ENCODE results near the gene DSTYK. TPM values are rescaled to one million over a fixed set of nuclear protein-coding genes. Genes with fewer than 3 reads are reported as not detected.

Gene DSTYK
- polyA plus RNA-seq, 2 donors: 3.2 to 3.4 TPM

- Histone ChIP-seq H3K36me3 (ENCODE audit: control insufficient read depth in 2 of 2, insufficient read depth in 2 of 2, low read length in 1 of 2) (no peaks in the 10 kb centered on the region), H3K9me3 (ENCODE audit: control insufficient read depth in 2 of 2, insufficient read depth in 1 of 2, low read depth in 1 of 2, low read length in 1 of 2) (no peaks in the 10 kb centered on the region), H3K27ac (ENCODE audit: low read depth in 2 of 2, low read length in 1 of 2) (no peak overlapping the region), H3K27me3 (ENCODE audit: control insufficient read depth in 1 of 2, insufficient read depth in 2 of 2, low read length in 2 of 2) (peaks cover 0 to 3% of the 10 kb centered on the region in 2 donors), H3K4me3 (ENCODE audit: low read depth in 1 of 2, low read length in 2 of 2) (no peak overlapping the region), H3K4me1 (ENCODE audit: control insufficient read depth in 2 of 2, insufficient read depth in 2 of 2, low read length in 1 of 2) (peaks cover 0 to 3% of the 10 kb centered on the region in 2 donors)
- 75 to 79% methylated on average over 3 of the region's 3 CpGs for WGBS, 2 donors
Measured at GRCh38 chr1:205232945-205233397, 21.5 kb upstream of the DSTYK start.

GRCh38 chr1:205232127-205232820 lies 20.8 kb upstream of the DSTYK start:
- 94 to 95% methylated on average over 7 of the region's 7 CpGs for WGBS, 2 donors
- peaks cover 0 to 3% of the 10 kb centered on the region in 2 donors for H3K4me1 ChIP-seq (ENCODE audit: control insufficient read depth in 2 of 2, insufficient read depth in 2 of 2, low read length in 1 of 2)

GRCh38 chr1:205230982-205231381 lies 19.5 kb upstream of the DSTYK start:
- no peak overlapping the region for H3K27ac ChIP-seq (ENCODE audit: low read depth in 2 of 2, low read length in 1 of 2)

More at GRCh38 chr1:205232127-205232820, 20.8 kb upstream of the DSTYK start:
- Histone ChIP-seq H3K36me3 (ENCODE audit: control insufficient read depth in 2 of 2, insufficient read depth in 2 of 2, low read length in 1 of 2) (no peaks in the 10 kb centered on the region), H3K27ac (ENCODE audit: low read depth in 2 of 2, low read length in 1 of 2) (no peak overlapping the region), H3K9me3 (ENCODE audit: control insufficient read depth in 2 of 2, insufficient read depth in 1 of 2, low read depth in 1 of 2, low read length in 1 of 2) (no peaks in the 10 kb centered on the region), H3K4me3 (ENCODE audit: low read depth in 1 of 2, low read length in 2 of 2) (no peak overlapping the region), H3K27me3 (ENCODE audit: control insufficient read depth in 1 of 2, insufficient read depth in 2 of 2, low read length in 2 of 2) (peaks cover 0 to 3% of the 10 kb centered on the region in 2 donors)

GRCh38 chr1:205229916-205230700 lies 18.6 kb upstream of the DSTYK start:
- peaks cover 0 to 7% of the 10 kb centered on the region in 2 donors for H3K4me1 ChIP-seq (ENCODE audit: control insufficient read depth in 2 of 2, insufficient read depth in 2 of 2, low read length in 1 of 2)
- WGBS, 2 donors: 39 to 48% methylated on average over 10 of the region's 10 CpGs
- H3K4me3 ChIP-seq (ENCODE audit: low read depth in 1 of 2, low read length in 2 of 2): no peak overlapping the region
- no peaks in the 10 kb centered on the region for H3K27me3 ChIP-seq (ENCODE audit: control insufficient read depth in 1 of 2, insufficient read depth in 2 of 2, low read length in 2 of 2)
- H3K9me3 ChIP-seq (ENCODE audit: control insufficient read depth in 2 of 2, insufficient read depth in 1 of 2, low read depth in 1 of 2, low read length in 1 of 2): no peaks in the 10 kb centered on the region
- H3K27ac ChIP-seq (ENCODE audit: low read depth in 2 of 2, low read length in 1 of 2): no peak overlapping the region
- no peaks in the 10 kb centered on the region for H3K36me3 ChIP-seq (ENCODE audit: control insufficient read depth in 2 of 2, insufficient read depth in 2 of 2, low read length in 1 of 2)

More at GRCh38 chr1:205230982-205231381, 19.5 kb upstream of the DSTYK start:
- 77 to 91% methylated on average over 5 of the region's 5 CpGs for WGBS, 2 donors
- Histone ChIP-seq H3K4me3 (ENCODE audit: low read depth in 1 of 2, low read length in 2 of 2) (no peak overlapping the region), H3K9me3 (ENCODE audit: control insufficient read depth in 2 of 2, insufficient read depth in 1 of 2, low read depth in 1 of 2, low read length in 1 of 2) (no peaks in the 10 kb centered on the region), H3K27me3 (ENCODE audit: control insufficient read depth in 1 of 2, insufficient read depth in 2 of 2, low read length in 2 of 2) (no peaks in the 10 kb centered on the region), H3K4me1 (ENCODE audit: control insufficient read depth in 2 of 2, insufficient read depth in 2 of 2, low read length in 1 of 2) (peaks cover 0 to 7% of the 10 kb centered on the region in 2 donors), H3K36me3 (ENCODE audit: control insufficient read depth in 2 of 2, insufficient read depth in 2 of 2, low read length in 1 of 2) (no peaks in the 10 kb centered on the region)

- Histone ChIP-seq H3K4me3 (ENCODE audit: low read depth in 1 of 2, low read length in 2 of 2) (peak overlapping the region in 1 of 2 donors; percentile 71), H3K36me3 (ENCODE audit: control insufficient read depth in 2 of 2, insufficient read depth in 2 of 2, low read length in 1 of 2) (no peaks in the 10 kb centered on the region), H3K4me1 (ENCODE audit: control insufficient read depth in 2 of 2, insufficient read depth in 2 of 2, low read length in 1 of 2) (peaks cover 0 to 7% of the 10 kb centered on the region in 2 donors), H3K27ac (ENCODE audit: low read depth in 2 of 2, low read length in 1 of 2) (no peak overlapping the region), H3K9me3 (ENCODE audit: control insufficient read depth in 2 of 2, insufficient read depth in 1 of 2, low read depth in 1 of 2, low read length in 1 of 2) (no peaks in the 10 kb centered on the region), H3K27me3 (ENCODE audit: control insufficient read depth in 1 of 2, insufficient read depth in 2 of 2, low read length in 2 of 2) (no peaks in the 10 kb centered on the region)
- 2 to 6% methylated on average over 12 to 14 of the region's 15 CpGs for WGBS, 2 donors
Measured at GRCh38 chr1:205229399-205229871, 17.9 kb upstream of the DSTYK start.

GRCh38 chr1:205228093-205228521 lies 16.6 kb upstream of the DSTYK start:
- 0 to 1% methylated on average over 21 to 27 of the region's 27 CpGs for WGBS, 2 donors
- Histone ChIP-seq H3K9me3 (ENCODE audit: control insufficient read depth in 2 of 2, insufficient read depth in 1 of 2, low read depth in 1 of 2, low read length in 1 of 2) (no peaks in the 10 kb centered on the region), H3K27me3 (ENCODE audit: control insufficient read depth in 1 of 2, insufficient read depth in 2 of 2, low read length in 2 of 2) (no peaks in the 10 kb centered on the region), H3K4me1 (ENCODE audit: control insufficient read depth in 2 of 2, insufficient read depth in 2 of 2, low read length in 1 of 2) (peaks cover 0 to 7% of the 10 kb centered on the region in 2 donors), H3K4me3 (ENCODE audit: low read depth in 1 of 2, low read length in 2 of 2) (peak overlapping the region; percentile 58 to 71), H3K27ac (ENCODE audit: low read depth in 2 of 2, low read length in 1 of 2) (no peak overlapping the region), H3K36me3 (ENCODE audit: control insufficient read depth in 2 of 2, insufficient read depth in 2 of 2, low read length in 1 of 2) (no peaks in the 10 kb centered on the region)

- no peaks in the 10 kb centered on the region for H3K36me3 ChIP-seq (ENCODE audit: control insufficient read depth in 2 of 2, insufficient read depth in 2 of 2, low read length in 1 of 2)
- H3K9me3 ChIP-seq (ENCODE audit: control insufficient read depth in 2 of 2, insufficient read depth in 1 of 2, low read depth in 1 of 2, low read length in 1 of 2): no peaks in the 10 kb centered on the region
- H3K27me3 ChIP-seq (ENCODE audit: control insufficient read depth in 1 of 2, insufficient read depth in 2 of 2, low read length in 2 of 2): no peaks in the 10 kb centered on the region
- H3K27ac ChIP-seq (ENCODE audit: low read depth in 2 of 2, low read length in 1 of 2): no peak within 1 kb of the TSS
- H3K4me3 ChIP-seq (ENCODE audit: low read depth in 1 of 2, low read length in 2 of 2): peak within 1 kb of the TSS; percentile 58 to 71
- 0 to 1% methylated on average over 34 to 44 of the region's 44 CpGs for WGBS, 2 donors
- peaks cover 0 to 7% of the 10 kb centered on the region in 2 donors for H3K4me1 ChIP-seq (ENCODE audit: control insufficient read depth in 2 of 2, insufficient read depth in 2 of 2, low read length in 1 of 2)
Measured at GRCh38 chr1:205227584-205228013, 16.1 kb upstream of the DSTYK start, which contains the start of gene TMCC2. TSS of gene TMCC2 (plus strand) at chr1:205227946. CDS start at chr1:205228565, 619 bp downstream.

- 10 to 11% methylated on average over 8 of the region's 8 CpGs for WGBS, 2 donors
- peaks cover 0 to 7% of the 10 kb centered on the region in 2 donors for H3K4me1 ChIP-seq (ENCODE audit: control insufficient read depth in 2 of 2, insufficient read depth in 2 of 2, low read length in 1 of 2)
- H3K27ac ChIP-seq (ENCODE audit: low read depth in 2 of 2, low read length in 1 of 2): no peak overlapping the region
- H3K4me3 ChIP-seq (ENCODE audit: low read depth in 1 of 2, low read length in 2 of 2): peak overlapping the region; percentile 58 to 71
- H3K9me3 ChIP-seq (ENCODE audit: control insufficient read depth in 2 of 2, insufficient read depth in 1 of 2, low read depth in 1 of 2, low read length in 1 of 2): no peaks in the 10 kb centered on the region
- H3K27me3 ChIP-seq (ENCODE audit: control insufficient read depth in 1 of 2, insufficient read depth in 2 of 2, low read length in 2 of 2): no peaks in the 10 kb centered on the region
- no peaks in the 10 kb centered on the region for H3K36me3 ChIP-seq (ENCODE audit: control insufficient read depth in 2 of 2, insufficient read depth in 2 of 2, low read length in 1 of 2)
Measured at GRCh38 chr1:205226868-205227583, 15.5 kb upstream of the DSTYK start.

All from esophagus (tissue), 2 donors.